ACC112 (cell line): ENCODE measurements around the gene CLEC12A.

Experiments used
- H2AFZ ChIP-seq: fragments of 200-600 bp; sonication (generic); one replicate; pipeline ENCODE4 v1.6.0; 2017; ENCODE audit warnings: antibody characterized with exemption, low read length; ENCODE audit not compliant: unreplicated experiment
- H3K27ac ChIP-seq: fragments of 200-600 bp; sonication (generic); 2 replicates; pipeline ENCODE4 v1.5.1; 2014; ENCODE audit warnings: low read depth, mild to moderate bottlenecking, antibody characterized with exemption, low read length, moderate library complexity
- H3K27me3 ChIP-seq: fragments of 200-600 bp; sonication (generic); 2 replicates; pipeline ENCODE4 v1.6.1; 2014; ENCODE audit warnings: mild to moderate bottlenecking, antibody characterized with exemption, low read length, moderate library complexity, mixed read lengths; ENCODE audit not compliant: insufficient read depth
- H3K36me3 ChIP-seq: fragments of 200-600 bp; sonication (generic); 2 replicates; pipeline ENCODE4 v1.6.1; 2016; ENCODE audit warnings: mild to moderate bottlenecking, antibody characterized with exemption, low read length, moderate library complexity, mixed read lengths; ENCODE audit not compliant: insufficient read depth
- H3K4me1 ChIP-seq: fragments of 200-600 bp; sonication (generic); one replicate; pipeline ENCODE4 v1.6.1; 2016; ENCODE audit warnings: low read length, mixed read lengths; ENCODE audit not compliant: insufficient read depth, unreplicated experiment, control insufficient read depth
- H3K4me3 ChIP-seq: fragments of 200-600 bp; sonication (generic); 2 replicates; pipeline ENCODE4 v1.5.1; 2014; ENCODE audit warnings: mild to moderate bottlenecking, low read depth, low read length
- H3K79me2 ChIP-seq: fragments of 200-600 bp; sonication (generic); one replicate; pipeline ENCODE4 v1.6.0; 2016; ENCODE audit warnings: low read length; ENCODE audit not compliant: control insufficient read depth, unreplicated experiment, insufficient read depth

The CLEC12A gene

DNA sequence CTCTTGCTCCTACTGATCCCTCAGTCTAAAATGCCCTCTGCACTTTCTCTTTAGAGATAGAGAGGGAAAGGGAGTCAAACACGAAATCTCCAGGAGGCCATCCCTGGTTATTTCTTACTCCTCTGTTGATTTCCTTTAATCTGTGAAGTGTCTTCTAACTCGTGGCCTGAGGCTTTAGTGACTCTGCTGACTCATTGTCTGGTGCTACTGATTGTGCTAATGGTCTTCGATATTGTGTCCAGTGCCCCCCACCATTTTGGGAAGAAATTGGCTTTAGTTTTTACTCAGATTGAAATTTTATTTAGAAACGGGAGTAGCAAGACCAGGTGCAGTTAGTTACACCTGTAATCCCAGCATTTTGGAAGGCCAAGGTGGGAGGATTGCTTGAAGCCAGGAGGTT lies 60.1 kb downstream of the CLEC12A start:
- no peaks in the 10 kb centered on the region for H3K36me3 ChIP-seq
- H3K79me2 ChIP-seq = no peaks in the 10 kb centered on the region
- peak overlapping the region; percentile 72 for H3K27ac ChIP-seq
- peak overlapping the region; percentile 51 for H2AFZ ChIP-seq
- H3K4me1 ChIP-seq = peaks cover 24% of the 10 kb centered on the region
- no peak overlapping the region for H3K4me3 ChIP-seq
- H3K27me3 ChIP-seq = no peaks in the 10 kb centered on the region

DNA sequence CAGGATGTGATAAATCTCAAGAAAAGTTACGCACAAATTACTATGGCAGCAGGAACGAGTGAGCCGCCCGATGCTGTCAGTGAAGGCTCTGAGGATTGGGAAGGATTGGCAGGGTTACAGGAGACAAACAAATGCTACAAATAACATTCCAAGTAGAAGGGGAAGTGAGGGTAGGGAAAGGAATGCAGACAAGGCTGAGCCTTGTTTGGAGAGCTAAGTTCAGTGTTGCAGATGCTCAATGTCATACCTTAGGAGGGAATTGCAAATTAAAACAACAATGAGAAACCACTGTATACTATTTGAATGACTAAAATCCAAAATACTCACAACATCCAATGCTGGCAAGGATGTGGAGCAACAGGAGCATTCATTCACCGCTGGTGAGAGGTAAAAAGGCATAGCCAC lies 60.6 kb downstream of the CLEC12A start:
- H3K27me3 ChIP-seq = no peaks in the 10 kb centered on the region
- H3K27ac ChIP-seq = peak overlapping the region; percentile 72
- H3K4me1 ChIP-seq = peaks cover 24% of the 10 kb centered on the region
- H2AFZ ChIP-seq = peak overlapping the region; percentile 51
- H3K4me3 ChIP-seq = no peak overlapping the region
- no peaks in the 10 kb centered on the region for H3K79me2 ChIP-seq
- H3K36me3 ChIP-seq = no peaks in the 10 kb centered on the region

DNA sequence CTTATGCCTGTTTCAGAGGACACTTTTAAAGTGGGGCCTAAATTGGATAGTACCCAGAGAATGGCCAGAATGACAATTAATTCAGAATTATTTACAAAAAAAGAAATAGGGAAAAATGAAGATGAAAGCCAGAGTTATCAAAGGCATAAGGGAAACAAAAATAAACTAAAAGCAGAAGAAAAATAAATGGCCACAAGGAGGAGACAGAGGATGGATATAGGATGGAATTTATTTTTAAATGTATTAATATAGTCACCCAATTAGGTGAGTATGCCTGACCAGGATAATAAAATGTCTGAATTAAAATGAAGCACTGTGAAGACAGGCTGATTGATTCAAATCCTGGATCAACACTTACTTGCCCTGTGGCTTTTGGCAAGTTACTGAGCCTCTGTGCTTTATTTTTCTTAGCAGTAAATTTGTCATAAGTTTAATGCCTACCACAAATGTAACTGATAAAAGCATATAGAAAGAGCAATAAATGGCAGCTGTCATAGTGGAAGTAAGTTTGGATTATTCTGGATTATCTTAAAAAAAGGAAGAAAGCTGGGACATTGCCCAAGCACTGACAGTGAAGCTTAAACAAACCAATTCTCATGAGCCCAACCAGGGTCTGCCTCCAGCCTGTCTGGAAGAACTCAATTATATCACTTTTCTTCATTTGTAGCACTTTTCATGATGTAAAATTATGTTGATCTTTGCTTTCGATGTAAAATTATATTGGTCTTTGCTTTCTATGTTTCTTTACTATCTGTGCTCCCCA lies 62.8 kb downstream of the CLEC12A start:
- peaks cover 12% of the 10 kb centered on the region for H3K4me1 ChIP-seq
- H3K79me2 ChIP-seq = no peaks in the 10 kb centered on the region
- no peaks in the 10 kb centered on the region for H3K27me3 ChIP-seq
- H3K27ac ChIP-seq = no peak overlapping the region
- H3K36me3 ChIP-seq = no peaks in the 10 kb centered on the region
- H3K4me3 ChIP-seq = no peak overlapping the region
- H2AFZ ChIP-seq = no peak overlapping the region
